Motor neuron (in vitro differentiated cells): ENCODE data around the gene PTPN22. TPM values are rescaled to one million over a fixed set of nuclear protein-coding genes. Genes with fewer than 3 reads are reported as not detected.
A peak's percentile ranks its signal among the peaks of the same experiment; 100 is the strongest.

Source experiments
- ATAC-seq, 8 experiments: fragments of 200-7000 bp; cut with Tn5 transposase; replicated peaks in 6 of 8; 2 replicates each; pipeline ENCODE4 v1.8.0; 2021; ENCODE audit warnings: mild to moderate bottlenecking in 8 of 8, moderate library complexity in 8 of 8
- H3K27ac ChIP-seq, 2 donors: fragments of 250-450 bp; sonication (Bioruptor Pico); 2 replicates each; pipeline ENCODE4 v1.9.0; 2021; ENCODE audit warnings: antibody characterized with exemption in 2 of 2, mild to moderate bottlenecking in 2 of 2, moderate library complexity in 1 of 2
- H3K4me1 ChIP-seq, 2 donors: fragments of 250-450 bp; sonication (Bioruptor Pico); replicated peaks in 1 of 2; 2 replicates each; pipeline ENCODE4 v1.6.1; 2021; ENCODE audit warnings: antibody characterized with exemption in 2 of 2, mild to moderate bottlenecking in 2 of 2, moderate library complexity in 1 of 2
- H3K4me3 ChIP-seq, 5 donors: fragments of 250-450 bp; sonication (Bioruptor Pico); 2 replicates each; pipeline ENCODE4 v1.9.0; 2021; ENCODE audit warnings: antibody characterized with exemption in 5 of 5, mild to moderate bottlenecking in 5 of 5, moderate library complexity in 4 of 5
- WGBS, 10 experiments: fragments of 450-650 bp; shearing (Covaris generic); methylation state at CpG; one replicate each; pipeline ENCODE4 v1.0.0; 2022; 5-methylcytosine and 5-hydroxymethylcytosine counted together
- in situ Hi-C, 9 experiments: fragments of 400-800 bp; cut with MboI; loops; one replicate each; pipeline ENCODE4 v1.15.0; 2021; ENCODE audit warnings: low sequenced_read_pairs in 9 of 9, low pct_unique_long_range_greater_than_20kb in 2 of 9; ENCODE audit not compliant: unreplicated experiment in 9 of 9
- total RNA-seq, 8 experiments: library from RNA; unstranded; fragments of 300-600 nt; gene quantifications; 2 replicates each; pipeline versions ENCODE4 v1.2.3 to v1.2.4, GENCODE V29; 2022

The PTPN22 gene
- total RNA-seq: 1 to 10 TPM in 1 of 8 experiments, under 1 TPM in 4, not detected in 3; 0.11 to 1.0 (median 0.18) TPM

DNA sequence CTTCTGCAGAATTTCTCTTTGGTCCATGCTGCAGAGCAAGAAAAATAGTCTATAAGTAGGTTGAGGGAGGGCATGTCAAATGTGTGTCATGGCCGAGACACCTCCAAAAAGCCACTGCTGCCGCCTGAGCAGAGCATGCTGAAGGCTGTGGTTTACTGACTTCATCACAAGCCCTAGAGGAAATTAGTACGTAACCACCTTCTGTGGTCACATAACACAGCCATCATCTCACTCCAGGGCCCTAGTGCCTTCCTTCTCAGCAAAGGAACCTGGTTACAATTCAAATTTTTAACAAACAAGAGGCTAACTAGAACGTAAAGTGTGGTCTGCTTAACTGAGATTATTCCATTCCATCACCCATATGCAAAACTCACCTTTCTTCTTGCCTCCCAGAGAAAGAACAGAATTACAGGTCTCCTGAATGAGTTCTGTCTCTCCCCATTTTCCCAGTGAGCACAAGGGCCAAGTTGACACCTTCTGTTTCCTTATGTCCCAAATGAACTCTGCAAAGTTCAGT, at the start of gene PTPN22:
PTPN22 (minus strand) TSS at position 116 of the 517 bp plus-strand sequence.
- Histone ChIP-seq H3K4me3 (no peak within 1 kb of the TSS), H3K27ac (no peak within 1 kb of the TSS), H3K4me1 (no peaks in the 10 kb centered on the region)
- in situ Hi-C loops: no loop called here
- ATAC-seq: peak in 1 of 8 experiments; percentile 43
- 0 to 91% (median 85%) methylated on average over 1 to 4 of the region's 4 CpGs; no CpG with 5 or more reads in 3 of the 10 experiments for WGBS, 10 experiments

- Histone ChIP-seq H3K27ac (no peak overlapping the region), H3K4me1 (no peaks in the 10 kb centered on the region), H3K4me3 (no peak overlapping the region)
- no peak for ATAC-seq
- in situ Hi-C loops: loop anchor here in 1 of 9 experiments (25.0 kb wide), 1 partner anchor 106 kb away; the partner anchor contains the start of gene RSBN1
These were observed 46.7 kb upstream of the PTPN22 start for GRCh38 chr1:113918243-113918642.

DNA sequence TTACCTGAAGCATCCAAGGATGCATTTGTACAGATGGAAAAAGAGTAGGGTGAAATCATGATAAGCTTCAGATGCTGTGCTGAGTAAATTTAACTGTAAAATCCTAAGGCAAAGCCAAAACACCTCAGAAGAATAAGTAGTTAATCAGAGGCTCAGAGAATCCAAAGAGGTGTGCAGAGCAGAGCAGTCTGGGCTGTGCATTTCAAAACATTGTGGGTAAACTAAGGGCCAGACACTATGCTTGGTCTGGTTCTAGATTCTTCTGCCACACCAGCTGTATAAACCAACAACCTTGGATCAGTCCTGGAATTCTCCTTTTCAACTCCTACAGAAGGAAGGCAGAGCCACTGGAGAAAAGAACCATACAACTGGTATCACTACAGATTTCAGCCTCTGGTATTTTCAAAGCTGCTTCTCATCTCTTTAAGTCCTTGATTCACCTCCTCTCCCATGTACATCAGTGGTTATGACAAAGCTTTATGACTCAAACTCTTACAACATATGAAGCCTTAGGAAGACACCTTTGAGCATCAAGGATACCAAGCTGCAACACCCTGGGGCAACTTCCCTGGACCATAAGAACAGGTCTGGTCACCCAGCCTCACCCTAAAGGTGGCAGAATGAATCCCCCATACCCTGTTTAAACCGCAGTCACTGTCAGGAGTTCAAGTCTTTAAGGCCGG, 46.0 kb upstream of the PTPN22 start:
- ATAC-seq: no peak
- in situ Hi-C loops: loop anchor here in 1 of 9 experiments (25.0 kb wide), 1 partner anchor 105 kb away; the partner anchor contains the start of gene RSBN1
- Histone ChIP-seq H3K4me1 (no peaks in the 10 kb centered on the region), H3K4me3 (no peak overlapping the region), H3K27ac (no peak overlapping the region)
- WGBS, 10 experiments: 67 to 100% (median 91%) methylated on average over 1 to 2 of the region's 2 CpGs; no CpG with 5 or more reads in 2 of the 10 experiments

DNA sequence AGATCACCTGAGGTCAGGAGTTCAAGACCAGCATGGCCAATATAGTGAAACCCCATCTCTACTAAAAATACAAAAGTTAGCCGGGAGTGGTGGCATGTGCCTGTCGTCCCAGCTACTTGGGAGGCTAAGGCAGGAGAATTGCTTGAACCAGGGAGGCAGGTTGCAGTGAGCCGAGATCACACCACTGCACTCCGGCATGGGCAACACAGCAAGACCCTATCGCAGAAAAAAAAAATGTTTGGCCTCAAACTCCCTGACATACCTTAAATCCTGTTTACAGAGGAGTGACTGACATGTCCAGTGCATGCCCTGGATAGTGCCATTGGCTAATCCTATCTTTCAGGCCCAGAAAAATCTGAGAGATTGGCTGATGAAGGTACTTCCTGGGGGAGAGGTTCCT, 45.5 kb upstream of the PTPN22 start:
- WGBS, 10 experiments: 80 to 100% (median 93%) methylated on average over 1 to 5 of the region's 5 CpGs; no CpG with 5 or more reads in 3 of the 10 experiments
- in situ Hi-C loops: loop anchor here in 1 of 9 experiments (25.0 kb wide), 1 partner anchor 105 kb away; the partner anchor contains the start of gene RSBN1
- ATAC-seq: no peak
- Histone ChIP-seq H3K27ac (no peak overlapping the region), H3K4me3 (no peak overlapping the region), H3K4me1 (no peaks in the 10 kb centered on the region)

DNA sequence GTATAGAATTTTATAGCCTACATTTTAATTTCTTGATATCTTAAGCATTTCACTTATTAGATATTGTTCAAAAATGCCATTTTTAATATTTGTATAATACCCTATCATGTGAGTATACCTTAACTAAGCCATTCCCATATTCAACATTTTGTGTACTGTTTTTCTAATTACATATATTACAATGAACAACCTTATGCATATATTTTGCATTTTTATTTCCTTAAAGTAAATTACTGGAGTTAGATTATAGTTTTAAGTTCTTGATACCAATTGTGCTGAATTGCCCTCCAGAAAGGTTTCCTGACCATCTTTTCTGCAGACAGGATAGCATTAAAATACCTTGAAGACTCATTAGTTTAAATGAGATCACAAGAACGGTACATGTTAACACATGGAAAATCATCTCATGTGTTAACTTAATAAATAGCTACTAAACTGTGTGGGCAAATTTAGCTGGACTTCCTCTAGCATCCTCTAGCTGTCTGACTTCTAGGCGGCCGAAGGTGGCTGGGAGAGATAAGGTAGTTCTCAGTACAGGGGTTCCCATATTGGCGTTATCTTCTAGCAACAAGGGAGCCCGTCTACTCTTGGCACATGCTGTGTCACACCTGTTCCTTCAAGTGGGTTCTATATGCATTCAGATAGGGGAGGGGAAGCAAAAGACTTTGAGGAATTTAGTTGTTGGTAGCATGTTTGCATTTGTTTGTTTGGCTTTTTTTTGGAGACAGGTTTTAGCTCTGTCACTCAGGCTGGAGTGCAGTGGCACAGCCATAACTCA, 42.6 kb upstream of the PTPN22 start:
- no peak overlapping the region for H3K4me3 ChIP-seq
- no peak overlapping the region for H3K27ac ChIP-seq
- 80 to 100% (median 94%) methylated on average over 1 to 5 of the region's 5 CpGs; no CpG with 5 or more reads in 2 of the 10 experiments for WGBS, 10 experiments
- no peaks in the 10 kb centered on the region for H3K4me1 ChIP-seq
- ATAC-seq: no peak
- in situ Hi-C loops: loop anchor here in 1 of 9 experiments (25.0 kb wide), 1 partner anchor 102 kb away; the partner anchor contains the start of gene RSBN1

DNA sequence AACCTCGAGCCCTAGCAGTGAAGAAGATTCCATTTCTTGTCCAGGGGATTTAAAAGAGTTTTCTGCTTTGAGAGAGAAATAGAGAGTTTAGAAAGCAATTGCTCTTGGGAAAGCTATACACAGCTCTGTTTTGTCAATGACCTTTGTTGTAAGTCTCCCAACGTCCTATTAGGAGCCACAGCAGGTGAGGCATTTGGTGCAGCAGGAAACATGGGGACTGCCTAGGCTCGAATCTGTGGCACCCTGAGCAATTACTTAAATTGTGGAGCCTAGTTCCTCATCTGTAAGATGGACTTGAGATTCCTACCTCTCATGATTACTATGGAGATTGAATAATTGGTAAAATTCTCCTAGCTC, 41.8 kb upstream of the PTPN22 start:
- in situ Hi-C loops: loop anchor here in 1 of 9 experiments (25.0 kb wide), 1 partner anchor 101 kb away; the partner anchor contains the start of gene RSBN1
- H3K4me3 ChIP-seq: no peak overlapping the region
- ATAC-seq: no peak
- H3K27ac ChIP-seq: no peak overlapping the region
- WGBS, 10 experiments: 40 to 88% (median 79%) methylated on average over 1 to 3 of the region's 3 CpGs; no CpG with 5 or more reads in 3 of the 10 experiments
- no peaks in the 10 kb centered on the region for H3K4me1 ChIP-seq

DNA sequence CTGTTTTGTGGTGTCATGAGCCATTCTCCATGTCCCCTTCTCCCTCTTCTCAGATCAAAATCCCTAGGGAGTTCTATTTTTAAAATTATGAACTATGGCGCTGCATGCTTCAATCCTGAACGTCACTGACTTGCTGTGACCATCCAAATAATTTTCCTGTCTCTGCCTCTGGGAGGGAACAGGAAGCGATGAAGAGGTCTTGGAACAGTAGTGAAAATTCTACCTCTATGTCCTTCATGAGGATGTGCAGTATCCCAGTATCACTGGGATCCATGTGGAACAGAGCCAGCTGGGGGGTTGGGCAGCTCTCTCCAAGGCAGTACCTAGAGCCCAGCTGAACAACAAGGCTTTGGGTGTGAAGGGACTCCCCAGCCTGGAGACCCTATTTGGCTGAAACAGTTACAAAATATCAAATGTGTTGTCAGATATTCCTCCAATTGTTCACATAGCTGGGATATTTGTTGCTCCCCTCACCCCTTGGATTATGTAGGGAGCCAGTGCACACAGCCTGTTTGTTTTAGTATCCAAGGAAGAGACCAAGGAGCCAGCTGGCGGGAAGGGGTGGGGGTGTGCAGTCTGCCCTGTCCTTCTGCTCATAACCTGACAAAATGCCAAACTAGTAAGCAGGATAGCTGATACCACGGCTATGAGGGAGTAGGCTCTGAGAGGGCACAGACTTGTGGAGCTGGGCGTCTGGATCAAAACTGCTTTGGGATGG, 41.2 kb upstream of the PTPN22 start:
- in situ Hi-C loops: loop anchor here in 1 of 9 experiments (25.0 kb wide), 1 partner anchor 100 kb away; the partner anchor contains the start of gene RSBN1
- 62 to 100% (median 85%) methylated on average over 1 to 6 of the region's 6 CpGs for WGBS, 10 experiments
- no peak overlapping the region for H3K27ac ChIP-seq
- H3K4me3 ChIP-seq: no peak overlapping the region
- ATAC-seq: peak in 5 of 8 experiments; percentile 31 to 96 (median 78)
- no peaks in the 10 kb centered on the region for H3K4me1 ChIP-seq

GRCh38 chr1:113905435-113905861, 33.9 kb upstream of the PTPN22 start:
- Histone ChIP-seq H3K4me1 (peaks cover 10 to 14% of the 10 kb centered on the region in 2 donors), H3K27ac (peak overlapping the region in 1 of 2 donors; percentile 17), H3K4me3 (peak overlapping the region; percentile 48 to 71 (median 58))
- ATAC-seq: peak in 3 of 8 experiments; percentile 0 to 1 (median 0)
- 0% methylated on average over 2 to 9 of the region's 17 CpGs; no CpG with 5 or more reads in 4 of the 10 experiments for WGBS, 10 experiments
- in situ Hi-C loops: loop anchor here in 1 of 9 experiments (25.0 kb wide), 1 partner anchor 93 kb away; the partner anchor contains the start of gene RSBN1

DNA sequence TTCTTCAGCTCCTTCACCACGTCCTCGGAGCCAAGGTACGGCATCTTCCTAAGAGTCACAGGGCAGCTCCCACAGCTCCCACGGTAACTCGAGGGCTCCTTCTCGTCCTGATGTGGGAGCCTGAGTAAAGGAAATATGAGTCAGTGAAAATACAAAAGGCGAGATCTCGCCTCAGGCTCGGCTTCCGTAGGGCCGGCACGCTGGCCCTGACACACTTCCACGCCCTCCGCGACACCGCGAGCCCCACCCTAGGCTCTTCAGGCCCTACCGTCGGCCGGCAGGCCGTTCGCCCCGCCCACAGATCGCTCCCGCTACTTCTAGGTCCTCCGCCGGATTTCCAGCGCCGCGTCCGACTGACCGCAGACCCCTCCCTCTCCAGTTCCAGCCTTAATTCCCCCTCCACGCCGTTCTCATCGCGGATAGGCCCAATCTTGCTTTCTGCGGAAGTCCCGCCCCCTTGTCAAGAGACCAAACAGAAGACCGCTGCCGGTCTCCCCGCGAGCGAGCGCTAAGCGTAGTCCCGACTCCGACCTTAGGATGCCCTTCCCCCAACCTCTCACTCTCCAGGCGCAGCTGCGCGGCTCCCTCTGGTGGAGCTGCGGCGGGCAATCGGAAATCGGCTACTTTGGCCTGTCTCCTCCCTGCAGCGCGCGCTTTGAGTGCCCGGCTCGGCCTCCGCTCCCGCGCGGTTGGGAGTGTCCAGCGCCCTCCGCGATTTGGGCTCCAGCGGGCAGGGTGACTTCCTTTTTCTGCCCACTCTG, 33.3 kb upstream of the PTPN22 start, which contains the start of the genes AP4B1 and DCLRE1B:
AP4B1 (minus strand) TSS at position 126 of the 761 bp plus-strand sequence; CDS start at position 44, 82 bp downstream.
DCLRE1B (plus strand) TSS at position 653 of the 761 bp plus-strand sequence. CDS start 261 bp downstream, outside the sequence.
- in situ Hi-C loops: loop anchor here in 1 of 9 experiments (25.0 kb wide), 1 partner anchor 93 kb away; the partner anchor contains the start of gene RSBN1

GRCh38 chr1:113904293-113904673, 32.8 kb upstream of the PTPN22 start:
- 0 to 2% (median 0%) methylated on average over 1 to 10 of the region's 11 CpGs; no CpG with 5 or more reads in 2 of the 10 experiments for WGBS, 10 experiments
- ATAC-seq: peak in 1 of 8 experiments; percentile 41
- in situ Hi-C loops: loop anchor here in 1 of 9 experiments (25.0 kb wide), 1 partner anchor 92 kb away; the partner anchor contains the start of gene RSBN1

More for the DNA sequence above, 33.3 kb upstream of the PTPN22 start, which contains the start of the genes AP4B1 and DCLRE1B:
- Histone ChIP-seq H3K4me1 (peaks cover 10 to 14% of the 10 kb centered on the region in 2 donors), H3K27ac (peak within 1 kb of the TSS; percentile 88 to 90), H3K4me3 (peak within 1 kb of the TSS; percentile 48 to 71 (median 58))
- 0 to 4% (median 0%) methylated on average over 5 to 23 of the region's 67 CpGs; no CpG with 5 or more reads in 2 of the 10 experiments for WGBS, 10 experiments
- peak; percentile 88 to 93 (median 92) for ATAC-seq

More at GRCh38 chr1:113904293-113904673, 32.8 kb upstream of the PTPN22 start:
- Histone ChIP-seq H3K27ac (peak overlapping the region; percentile 88 to 90), H3K4me1 (peaks cover 10 to 14% of the 10 kb centered on the region in 2 donors), H3K4me3 (peak overlapping the region; percentile 48 to 71 (median 58))
